Fibroblast of villous mesenchyme (primary cell): ENCODE results near the gene ASPSCR1. TPM values are rescaled to one million over a fixed set of nuclear protein-coding genes. Genes with fewer than 3 reads are reported as not detected.
A peak's percentile ranks its signal among the peaks of the same experiment; 100 is the strongest.

ENCODE experiments used
- DNase-seq: peaks from one replicate; pipeline ENCODE4 v3.0.0-alpha.2; 2010; ENCODE audit warnings: low read depth
- H3K4me3 ChIP-seq: 2 replicates; pipeline ENCODE4 v1.5.1; 2011; ENCODE audit warnings: low read depth, mild to moderate bottlenecking, low read length
- CTCF ChIP-seq: IDR thresholded peaks from 2 replicates; pipeline ENCODE4 v1.5.1; 2012; ENCODE audit warnings: low read depth, mild to moderate bottlenecking, low read length; ENCODE audit not compliant: insufficient read depth
- total RNA-seq: library from RNA; depleted of rRNA; stranded (reverse); fragments of >200 nt; gene quantifications from 2 replicates; pipeline ENCODE4 v1.2.3, GENCODE V29; 2012

Gene ASPSCR1
- total RNA-seq, 1 donor, result 28.5 TPM

- no peak for TF ChIP-seq CTCF
- H3K4me3 ChIP-seq, result no peak overlapping the region
- DNase-seq, result no peak
Measured at GRCh38 chr17:82049521-82049971, 72.1 kb downstream of the ASPSCR1 start.

- no peak for TF ChIP-seq CTCF
- DNase-seq, result no peak
- H3K4me3 ChIP-seq, result peak overlapping the region; percentile 68
Measured at GRCh38 chr17:82050152-82050760, 72.8 kb downstream of the ASPSCR1 start.

GRCh38 chr17:82050761-82051641, 73.6 kb downstream of the ASPSCR1 start:
- peak; percentile 29 for DNase-seq
- H3K4me3 ChIP-seq, result peak overlapping the region; percentile 68
- no peak for TF ChIP-seq CTCF

- H3K4me3 ChIP-seq, result peak within 1 kb of the TSS; percentile 68
- peak; percentile 55 for DNase-seq
- no peak for TF ChIP-seq CTCF
Measured at GRCh38 chr17:82051776-82052637, 74.6 kb downstream of the ASPSCR1 start, which contains the start of the genes GPS1 and RFNG. Gene GPS1 (plus strand): TSS chr17:82051898. CDS start chr17:82051932, 34 bp downstream. Gene RFNG (minus strand): TSS chr17:82051811. CDS start chr17:82051766, 45 bp downstream.

- peak overlapping the region; percentile 68 for H3K4me3 ChIP-seq
- no peak for DNase-seq
- no peak for TF ChIP-seq CTCF
Measured at GRCh38 chr17:82052638-82053059, 75.2 kb downstream of the ASPSCR1 start.

GRCh38 chr17:82053130-82053529, 75.7 kb downstream of the ASPSCR1 start:
- TF ChIP-seq CTCF, result no peak
- H3K4me3 ChIP-seq, result peak overlapping the region; percentile 68
- DNase-seq, result no peak
